Muscle of leg (tissue), 11 donors: ENCODE measurements around the gene TFG. TPM values are rescaled to one million over a fixed set of nuclear protein-coding genes. Genes with fewer than 3 reads are reported as not detected.

Experiments used
- DNase-seq: peaks from one replicate; pipeline ENCODE4 v3.0.0; 2013
- H3K27ac ChIP-seq: one replicate; pipeline ENCODE4 v1.5.1; 2013; ENCODE audit warnings: mild to moderate bottlenecking, low read length, control low read depth
- H3K27me3 ChIP-seq: one replicate; pipeline ENCODE4 v1.6.1; 2013; ENCODE audit warnings: low read length; ENCODE audit not compliant: control insufficient read depth, insufficient read depth
- H3K36me3 ChIP-seq: one replicate; pipeline ENCODE4 v1.6.1; 2013; ENCODE audit warnings: low read length; ENCODE audit not compliant: control insufficient read depth, insufficient read depth
- H3K4me1 ChIP-seq: one replicate; pipeline ENCODE4 v1.6.1; 2013; ENCODE audit warnings: low read length; ENCODE audit not compliant: control insufficient read depth, insufficient read depth
- H3K4me3 ChIP-seq: one replicate; pipeline ENCODE4 v1.5.1; 2013; ENCODE audit warnings: low read length, control low read depth
- H3K9me3 ChIP-seq: replicated peaks from 2 replicates; pipeline ENCODE4 v1.6.1; 2013; ENCODE audit warnings: low read depth, low read length; ENCODE audit not compliant: control insufficient read depth
- WGBS: methylation state at CpG from one replicate; pipeline ENCODE4 v1.1.5; 2013; ENCODE audit warnings: missing lambda C conversion rate; ENCODE audit not compliant: insufficient coverage; 5-methylcytosine and 5-hydroxymethylcytosine counted together
- polyA plus RNA-seq, 8 donors: library from polyadenylated mRNA; unstranded; fragments of 120-200 nt; gene quantifications; one replicate each; pipeline versions ENCODE4 v1.2.1 to v1.2.3, GENCODE V29; 2013; ENCODE audit warnings: inconsistent platforms in 1 of 8, low replicate concordance in 1 of 8; ENCODE audit not compliant: insufficient read length in 8 of 8, insufficient read depth in 1 of 8
- total RNA-seq: library from RNA; stranded (reverse); fragments of 120-200 nt; gene quantifications from one replicate; pipeline ENCODE4 v1.2.4, GENCODE V29; 2013

The TFG gene
- total and polyA plus RNA-seq, 9 donors = 33.6 to 117 (median 91.8) TPM

- Histone ChIP-seq H3K4me1 (no peaks in the 10 kb centered on the region), H3K36me3 (peaks cover 16% of the 10 kb centered on the region), H3K27me3 (no peaks in the 10 kb centered on the region), H3K4me3 (no peak overlapping the region), H3K27ac (no peak overlapping the region), H3K9me3 (no peaks in the 10 kb centered on the region)
- 100% methylated on average over 1 of the region's 3 CpGs for WGBS
- DNase-seq = no peak
Measured at GRCh38 chr3:100746092-100746491, 36.8 kb downstream of the TFG start.

GRCh38 chr3:100748220-100748619 lies 38.9 kb downstream of the TFG start:
- H3K4me1 ChIP-seq = no peaks in the 10 kb centered on the region
- no peak overlapping the region for H3K27ac ChIP-seq
- no peak overlapping the region for H3K4me3 ChIP-seq
- DNase-seq = no peak
- no peaks in the 10 kb centered on the region for H3K27me3 ChIP-seq
- H3K9me3 ChIP-seq = no peaks in the 10 kb centered on the region
- H3K36me3 ChIP-seq = peaks cover 24% of the 10 kb centered on the region
- WGBS = 100% methylated on average over 2 of the region's 6 CpGs

- Histone ChIP-seq H3K4me1 (no peaks in the 10 kb centered on the region), H3K27ac (no peak overlapping the region), H3K36me3 (peaks cover 26% of the 10 kb centered on the region), H3K4me3 (no peak overlapping the region), H3K27me3 (no peaks in the 10 kb centered on the region), H3K9me3 (no peaks in the 10 kb centered on the region)
- DNase-seq = no peak
- WGBS = no CpG with 5 or more reads among the region's 2 CpGs
Measured at GRCh38 chr3:100748967-100749366, 39.7 kb downstream of the TFG start.

GRCh38 chr3:100753846-100754245 lies 44.6 kb downstream of the TFG start:
- Histone ChIP-seq H3K27me3 (no peaks in the 10 kb centered on the region), H3K4me3 (no peak overlapping the region), H3K27ac (no peak overlapping the region), H3K9me3 (no peaks in the 10 kb centered on the region), H3K36me3 (peaks cover 19% of the 10 kb centered on the region), H3K4me1 (peaks cover 3% of the 10 kb centered on the region)
- WGBS = no CpG with 5 or more reads among the region's 2 CpGs
- DNase-seq = peak; percentile 36

GRCh38 chr3:100754563-100755334 lies 45.5 kb downstream of the TFG start:
- WGBS = no CpG with 5 or more reads among the region's 3 CpGs
- H3K27me3 ChIP-seq = no peaks in the 10 kb centered on the region
- no peaks in the 10 kb centered on the region for H3K9me3 ChIP-seq
- H3K4me3 ChIP-seq = no peak overlapping the region
- peaks cover 7% of the 10 kb centered on the region for H3K4me1 ChIP-seq
- peak; percentile 26 for DNase-seq
- H3K27ac ChIP-seq = no peak overlapping the region
- H3K36me3 ChIP-seq = peaks cover 19% of the 10 kb centered on the region

GRCh38 chr3:100756441-100756840 lies 47.1 kb downstream of the TFG start:
- WGBS = 50% methylated on average over 1 of the region's 2 CpGs
- no peak overlapping the region for H3K4me3 ChIP-seq
- peak; percentile 91 for DNase-seq
- no peaks in the 10 kb centered on the region for H3K27me3 ChIP-seq
- H3K27ac ChIP-seq = peak overlapping the region; percentile 81
- no peaks in the 10 kb centered on the region for H3K9me3 ChIP-seq
- peaks cover 15% of the 10 kb centered on the region for H3K36me3 ChIP-seq
- peaks cover 12% of the 10 kb centered on the region for H3K4me1 ChIP-seq

GRCh38 chr3:100759159-100759558 lies 49.9 kb downstream of the TFG start:
- peak; percentile 16 for DNase-seq
- H3K27ac ChIP-seq = peak overlapping the region; percentile 86
- peaks cover 12% of the 10 kb centered on the region for H3K4me1 ChIP-seq
- no peaks in the 10 kb centered on the region for H3K27me3 ChIP-seq
- H3K9me3 ChIP-seq = no peaks in the 10 kb centered on the region
- WGBS = 62% methylated on average over 2 of the region's 3 CpGs
- H3K4me3 ChIP-seq = no peak overlapping the region
- peaks cover 8% of the 10 kb centered on the region for H3K36me3 ChIP-seq

- peak; percentile 93 for DNase-seq
- peak overlapping the region; percentile 86 for H3K27ac ChIP-seq
- H3K9me3 ChIP-seq = no peaks in the 10 kb centered on the region
- peaks cover 8% of the 10 kb centered on the region for H3K36me3 ChIP-seq
- no peak overlapping the region for H3K4me3 ChIP-seq
- no peaks in the 10 kb centered on the region for H3K27me3 ChIP-seq
- H3K4me1 ChIP-seq = peaks cover 12% of the 10 kb centered on the region
Measured at GRCh38 chr3:100759950-100760349, 50.7 kb downstream of the TFG start.

- no peak for DNase-seq
- Histone ChIP-seq H3K9me3 (no peaks in the 10 kb centered on the region), H3K27ac (peak overlapping the region; percentile 86), H3K27me3 (no peaks in the 10 kb centered on the region), H3K4me1 (peaks cover 12% of the 10 kb centered on the region), H3K36me3 (peaks cover 4% of the 10 kb centered on the region), H3K4me3 (no peak overlapping the region)
- WGBS = no CpG with 5 or more reads among the region's 4 CpGs
Measured at GRCh38 chr3:100760377-100760776, 51.1 kb downstream of the TFG start.

GRCh38 chr3:100761211-100761942 lies 52.1 kb downstream of the TFG start:
- Histone ChIP-seq H3K4me1 (peaks cover 9% of the 10 kb centered on the region), H3K36me3 (peaks cover 7% of the 10 kb centered on the region), H3K9me3 (no peaks in the 10 kb centered on the region), H3K27me3 (no peaks in the 10 kb centered on the region), H3K27ac (peak overlapping the region; percentile 86), H3K4me3 (no peak overlapping the region)
- WGBS = no CpG with 5 or more reads among the region's 1 CpG
- peak; percentile 24 for DNase-seq
